ENCODE measurements around the gene TNS3. TPM values are rescaled to one million over a fixed set of nuclear protein-coding genes. Genes with fewer than 3 reads are reported as not detected.

The TNS3 gene
- polyA plus RNA-seq, 3 donors, result 92.4 to 94.7 (median 93.7) TPM

GRCh38 chr7:47568547-47568946 is 13.4 kb downstream of the TNS3 start:
- no peak for DNase-seq

- DNase-seq, result no peak
These were observed 13.9 kb downstream of the TNS3 start for GRCh38 chr7:47568056-47568455.

GRCh38 chr7:47565640-47566250 is 16.2 kb downstream of the TNS3 start:
- no peak for DNase-seq

- DNase-seq, result no peak
These were observed 18.4 kb downstream of the TNS3 start for GRCh38 chr7:47563521-47563920.

- no peak for DNase-seq
These were observed 20.0 kb downstream of the TNS3 start for GRCh38 chr7:47561715-47562446.

- no peak for DNase-seq
These were observed 22.3 kb downstream of the TNS3 start for GRCh38 chr7:47559306-47560220.

- DNase-seq, result no peak
These were observed 23.9 kb downstream of the TNS3 start for GRCh38 chr7:47557694-47558670.

- no peak for DNase-seq
These were observed 24.6 kb downstream of the TNS3 start for GRCh38 chr7:47557317-47557693.

- DNase-seq, result no peak
These were observed 25.3 kb downstream of the TNS3 start for GRCh38 chr7:47556511-47557180.

- no peak for DNase-seq
These were observed 28.6 kb downstream of the TNS3 start for GRCh38 chr7:47553309-47553708.

- no peak for DNase-seq
These were observed 29.3 kb downstream of the TNS3 start for GRCh38 chr7:47552621-47553020.

GRCh38 chr7:47551668-47552440 is 30.1 kb downstream of the TNS3 start:
- DNase-seq, result no peak

- DNase-seq, result no peak
These were observed 31.0 kb downstream of the TNS3 start for GRCh38 chr7:47550788-47551470.

- no peak for DNase-seq
These were observed 32.0 kb downstream of the TNS3 start for GRCh38 chr7:47549916-47550315.

GRCh38 chr7:47549397-47549796 is 32.5 kb downstream of the TNS3 start:
- no peak for DNase-seq

GRCh38 chr7:47548546-47548945 is 33.4 kb downstream of the TNS3 start:
- no peak for DNase-seq

- DNase-seq, result no peak
These were observed 35.0 kb downstream of the TNS3 start for GRCh38 chr7:47546733-47547494.

- no peak for DNase-seq
These were observed 35.7 kb downstream of the TNS3 start for GRCh38 chr7:47546171-47546570.

GRCh38 chr7:47544416-47544815 is 37.5 kb downstream of the TNS3 start:
- DNase-seq, result no peak

Data from renal pelvis (tissue), 4 donors.